AG04450 (cell line): ENCODE data around the gene KLHL17. TPM values are rescaled to one million over a fixed set of nuclear protein-coding genes. Genes with fewer than 3 reads are reported as not detected.

Experiments used
- CTCF ChIA-PET: fragments of 300-600, 350-600 bp; formaldehyde crosslinking; extraction: SDS; loops from one replicate; lab custom pipeline; 2022; ENCODE audit warnings: antibody characterized with exemption, inconsistent platforms; lab: Charles Lee
- POLR2A ChIA-PET: fragments of 350-600 bp; formaldehyde crosslinking; extraction: SDS; loops from one replicate; lab custom pipeline; 2021; ENCODE audit warnings: antibody characterized with exemption, inconsistent platforms; lab: Yijun Ruan, JAX
- DNase-seq: peaks from one replicate; pipeline ENCODE4 v3.0.0-alpha.2; 2011; ENCODE audit warnings: low read depth, low spot score
- H3K27ac ChIP-seq: one replicate; pipeline ENCODE4 v1.5.1; 2012; ENCODE audit warnings: low read depth, low read length, control low read depth
- H3K27me3 ChIP-seq: one replicate; pipeline ENCODE4 v1.6.0; 2012; ENCODE audit warnings: low read length; ENCODE audit not compliant: control insufficient read depth, insufficient read depth
- H3K4me3 ChIP-seq: 2 replicates; pipeline ENCODE4 v1.5.1; 2011; ENCODE audit warnings: mild to moderate bottlenecking, low read depth, low read length, control low read depth
- H3K9me3 ChIP-seq: 2 replicates; pipeline ENCODE4 v1.5.1; 2012; ENCODE audit warnings: low read length; ENCODE audit not compliant: control insufficient read depth, insufficient read depth
- polyA plus RNA-seq: library from polyadenylated mRNA; depleted of rRNA; stranded (reverse); fragments of >200 nt; gene quantifications from 2 replicates; pipeline ENCODE4 v1.2.3, GENCODE V29; 2011
- TF ChIP-seq, protein P1 (sequence below): IDR thresholded peaks from 2 replicates; pipeline ENCODE4 v1.5.1; 2011; ENCODE audit warnings: low read depth, low read length, control low read depth, inconsistent platforms

The KLHL17 gene
- polyA plus RNA-seq, 1 experiment = 5.5 TPM

GRCh38 chr1:932776-933602, 27.4 kb upstream of the KLHL17 start:
- Histone ChIP-seq H3K4me3 (no peak overlapping the region), H3K9me3 (no peaks in the 10 kb centered on the region; the same call in 1 of the 2 replicates), H3K27me3 (peaks cover 4% of the 10 kb centered on the region), H3K27ac (no peak overlapping the region)
- TF ChIP-seq, protein P1, sequence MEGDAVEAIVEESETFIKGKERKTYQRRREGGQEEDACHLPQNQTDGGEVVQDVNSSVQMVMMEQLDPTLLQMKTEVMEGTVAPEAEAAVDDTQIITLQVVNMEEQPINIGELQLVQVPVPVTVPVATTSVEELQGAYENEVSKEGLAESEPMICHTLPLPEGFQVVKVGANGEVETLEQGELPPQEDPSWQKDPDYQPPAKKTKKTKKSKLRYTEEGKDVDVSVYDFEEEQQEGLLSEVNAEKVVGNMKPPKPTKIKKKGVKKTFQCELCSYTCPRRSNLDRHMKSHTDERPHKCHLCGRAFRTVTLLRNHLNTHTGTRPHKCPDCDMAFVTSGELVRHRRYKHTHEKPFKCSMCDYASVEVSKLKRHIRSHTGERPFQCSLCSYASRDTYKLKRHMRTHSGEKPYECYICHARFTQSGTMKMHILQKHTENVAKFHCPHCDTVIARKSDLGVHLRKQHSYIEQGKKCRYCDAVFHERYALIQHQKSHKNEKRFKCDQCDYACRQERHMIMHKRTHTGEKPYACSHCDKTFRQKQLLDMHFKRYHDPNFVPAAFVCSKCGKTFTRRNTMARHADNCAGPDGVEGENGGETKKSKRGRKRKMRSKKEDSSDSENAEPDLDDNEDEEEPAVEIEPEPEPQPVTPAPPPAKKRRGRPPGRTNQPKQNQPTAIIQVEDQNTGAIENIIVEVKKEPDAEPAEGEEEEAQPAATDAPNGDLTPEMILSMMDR = no peak
- no peak for DNase-seq
- ChIA-PET POLR2A (interaction anchor here (0.6 kb wide), 2 partner anchors 8 to 107 kb away, joined by 4 to 6 read pairs; no protein-coding TSS in a partner anchor), CTCF (no interaction called here)

- Histone ChIP-seq H3K27ac (no peak overlapping the region), H3K27me3 (peaks cover 4% of the 10 kb centered on the region), H3K9me3 (no peaks in the 10 kb centered on the region; the same call in 1 of the 2 replicates), H3K4me3 (no peak overlapping the region)
- DNase-seq = no peak
- TF ChIP-seq, protein P1 = no peak
- POLR2A ChIA-PET = interaction anchor here (0.6 kb wide), 2 partner anchors 9 to 106 kb away, joined by 4 to 6 read pairs; no protein-coding TSS in a partner anchor
- CTCF ChIA-PET = no interaction called here
Observed at GRCh38 chr1:933603-933940, 26.8 kb upstream of the KLHL17 start.

GRCh38 chr1:934991-935750, 25.2 kb upstream of the KLHL17 start:
- Histone ChIP-seq H3K9me3 (no peaks in the 10 kb centered on the region; the same call in 1 of the 2 replicates), H3K27me3 (peaks cover 4% of the 10 kb centered on the region), H3K27ac (no peak overlapping the region), H3K4me3 (no peak overlapping the region)
- ChIA-PET POLR2A (no interaction called here), CTCF (no interaction called here)
- DNase-seq = no peak
- TF ChIP-seq, protein P1 = no peak

- Histone ChIP-seq H3K4me3 (no peak overlapping the region), H3K27ac (no peak overlapping the region), H3K27me3 (peaks cover 4% of the 10 kb centered on the region), H3K9me3 (no peaks in the 10 kb centered on the region; the same call in 1 of the 2 replicates)
- ChIA-PET POLR2A (no interaction called here), CTCF (no interaction called here)
- DNase-seq = no peak
- TF ChIP-seq, protein P1 = no peak
Observed at GRCh38 chr1:935751-936231, 24.6 kb upstream of the KLHL17 start.
